GM13977 (cell line): ENCODE results near the gene PACSIN2.

ENCODE experiments used
- DNase-seq: peaks from one replicate; pipeline ENCODE4 v3.0.0; 2012; ENCODE audit warnings: low spot score
- in situ Hi-C: fragments of 300-500 bp; cut with MboI; formaldehyde crosslinking; loops from one replicate; pipeline ENCODE4 v1.12.0; 2022; ENCODE audit warnings: low sequenced_read_pairs, low pct_unique_long_range_greater_than_20kb, mixed read lengths, inconsistent platforms; ENCODE audit not compliant: unreplicated experiment
- TF ChIP-seq, protein P1 (sequence below): IDR thresholded peaks from 2 replicates; pipeline ENCODE4 v1.5.1; 2012; ENCODE audit warnings: mild to moderate bottlenecking, control low read depth; ENCODE audit not compliant: insufficient read depth; ENCODE audit errors: extremely low read depth, missing control alignments

Gene PACSIN2

DNA sequence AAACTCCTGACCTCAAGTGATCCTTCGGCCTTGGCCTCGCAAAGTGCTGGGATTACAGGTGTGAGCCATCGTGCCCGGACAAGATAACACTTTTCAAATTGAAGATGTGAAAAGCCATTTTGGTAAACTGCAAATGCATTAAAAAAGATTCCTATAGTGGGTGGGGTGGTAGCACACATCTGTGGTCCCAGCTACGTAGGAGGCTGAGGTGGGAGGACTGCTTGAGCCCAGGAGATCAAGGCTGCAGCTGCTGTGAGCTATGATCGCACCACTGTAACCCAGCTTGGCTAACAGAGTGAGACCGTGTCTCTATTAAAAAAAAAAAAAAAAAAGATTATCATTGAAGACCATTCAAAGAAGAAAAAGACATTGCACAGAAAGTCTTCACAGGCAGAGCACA lies 140.9 kb downstream of the PACSIN2 start:
- DNase-seq, result no peak
- in situ Hi-C loops, result no loop called here
- TF ChIP-seq, protein P1, sequence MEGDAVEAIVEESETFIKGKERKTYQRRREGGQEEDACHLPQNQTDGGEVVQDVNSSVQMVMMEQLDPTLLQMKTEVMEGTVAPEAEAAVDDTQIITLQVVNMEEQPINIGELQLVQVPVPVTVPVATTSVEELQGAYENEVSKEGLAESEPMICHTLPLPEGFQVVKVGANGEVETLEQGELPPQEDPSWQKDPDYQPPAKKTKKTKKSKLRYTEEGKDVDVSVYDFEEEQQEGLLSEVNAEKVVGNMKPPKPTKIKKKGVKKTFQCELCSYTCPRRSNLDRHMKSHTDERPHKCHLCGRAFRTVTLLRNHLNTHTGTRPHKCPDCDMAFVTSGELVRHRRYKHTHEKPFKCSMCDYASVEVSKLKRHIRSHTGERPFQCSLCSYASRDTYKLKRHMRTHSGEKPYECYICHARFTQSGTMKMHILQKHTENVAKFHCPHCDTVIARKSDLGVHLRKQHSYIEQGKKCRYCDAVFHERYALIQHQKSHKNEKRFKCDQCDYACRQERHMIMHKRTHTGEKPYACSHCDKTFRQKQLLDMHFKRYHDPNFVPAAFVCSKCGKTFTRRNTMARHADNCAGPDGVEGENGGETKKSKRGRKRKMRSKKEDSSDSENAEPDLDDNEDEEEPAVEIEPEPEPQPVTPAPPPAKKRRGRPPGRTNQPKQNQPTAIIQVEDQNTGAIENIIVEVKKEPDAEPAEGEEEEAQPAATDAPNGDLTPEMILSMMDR, result no peak

DNA sequence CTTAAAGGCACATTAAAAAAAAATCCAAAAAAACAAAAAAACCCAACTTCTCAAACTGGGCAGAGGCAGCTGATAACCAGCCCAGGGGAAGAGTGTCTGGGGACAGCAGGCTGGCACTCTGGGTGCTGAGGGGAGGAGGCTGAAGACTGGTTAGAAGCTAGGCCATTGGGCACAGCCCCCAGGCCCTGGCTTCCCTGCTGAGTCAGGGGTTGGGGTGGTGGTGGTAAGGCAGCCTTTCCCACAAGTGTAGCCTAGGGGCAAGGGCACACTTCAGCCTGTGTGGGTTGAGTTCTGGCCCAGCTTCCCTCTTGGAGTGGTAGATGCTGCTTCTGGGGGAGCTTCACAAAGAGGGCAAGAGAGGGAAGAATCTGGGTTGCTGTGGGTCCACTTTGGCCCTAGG lies 141.6 kb downstream of the PACSIN2 start:
- in situ Hi-C loops, result no loop called here
- TF ChIP-seq, protein P1, result no peak
- no peak for DNase-seq

DNA sequence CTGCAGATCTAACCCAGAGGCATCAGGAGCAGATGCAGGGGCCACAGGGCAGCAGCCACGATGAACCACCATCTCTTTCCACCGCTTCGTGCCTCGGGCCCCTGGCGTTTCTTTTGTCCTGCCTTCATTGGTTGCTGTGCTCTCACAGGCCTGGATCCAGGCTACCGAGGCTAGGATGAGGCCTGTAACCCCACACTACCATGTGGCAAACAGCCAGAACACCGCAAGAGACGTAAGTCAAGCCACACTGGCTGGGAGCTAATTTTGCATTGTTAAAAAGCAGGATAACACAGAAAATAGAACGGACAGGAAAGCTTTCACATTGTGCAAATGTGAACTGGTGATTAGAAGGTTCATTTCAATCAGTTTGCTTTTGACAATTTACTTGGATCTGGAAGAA lies 142.1 kb downstream of the PACSIN2 start:
- TF ChIP-seq, protein P1, result no peak
- in situ Hi-C loops, result no loop called here
- no peak for DNase-seq

DNA sequence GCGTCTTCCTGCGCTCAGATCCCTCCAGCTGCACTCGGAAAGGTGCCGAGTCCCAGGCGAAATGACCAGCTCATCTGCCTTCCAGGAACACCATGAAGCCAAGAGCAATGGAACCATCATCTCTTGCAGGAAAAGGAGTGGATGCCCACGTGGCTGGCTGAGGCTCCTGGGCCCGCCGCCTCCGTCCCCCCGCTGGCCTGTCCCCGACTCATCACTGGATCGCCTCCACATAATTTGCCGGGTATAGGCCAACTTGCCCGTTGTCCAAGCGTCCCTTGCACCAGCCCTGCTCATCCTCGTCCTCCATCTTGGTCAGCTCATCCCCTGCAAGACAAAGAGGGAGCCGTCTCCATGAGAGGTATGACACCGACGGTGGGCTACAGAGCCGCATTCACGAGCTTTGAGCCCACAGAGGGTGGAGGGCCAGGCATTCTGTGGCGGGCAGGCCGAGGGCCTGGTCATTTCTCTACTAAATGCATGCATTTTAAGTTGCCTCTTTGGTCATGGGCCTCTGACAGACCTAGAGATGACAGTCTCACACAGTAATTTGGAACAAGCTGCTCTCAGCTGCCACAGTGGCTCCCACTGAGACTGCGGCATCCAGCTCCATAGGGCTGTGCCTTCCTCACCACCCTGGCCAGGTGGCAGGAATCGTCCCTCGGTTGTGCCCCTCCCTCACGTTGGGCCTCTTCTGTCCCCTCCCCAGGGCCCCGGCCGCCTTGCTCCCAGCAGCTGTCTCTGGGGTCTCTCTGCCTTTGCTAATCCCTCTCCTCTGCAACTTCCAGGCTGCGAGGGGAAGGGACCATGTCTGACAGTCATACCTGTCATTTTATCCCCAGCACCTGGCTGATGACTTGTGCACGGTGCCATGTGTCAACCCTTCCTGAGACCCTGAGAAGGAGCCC lies 143.6 kb downstream of the PACSIN2 start:
- DNase-seq, result no peak
- TF ChIP-seq, protein P1, result no peak
- in situ Hi-C loops, result no loop called here

DNA sequence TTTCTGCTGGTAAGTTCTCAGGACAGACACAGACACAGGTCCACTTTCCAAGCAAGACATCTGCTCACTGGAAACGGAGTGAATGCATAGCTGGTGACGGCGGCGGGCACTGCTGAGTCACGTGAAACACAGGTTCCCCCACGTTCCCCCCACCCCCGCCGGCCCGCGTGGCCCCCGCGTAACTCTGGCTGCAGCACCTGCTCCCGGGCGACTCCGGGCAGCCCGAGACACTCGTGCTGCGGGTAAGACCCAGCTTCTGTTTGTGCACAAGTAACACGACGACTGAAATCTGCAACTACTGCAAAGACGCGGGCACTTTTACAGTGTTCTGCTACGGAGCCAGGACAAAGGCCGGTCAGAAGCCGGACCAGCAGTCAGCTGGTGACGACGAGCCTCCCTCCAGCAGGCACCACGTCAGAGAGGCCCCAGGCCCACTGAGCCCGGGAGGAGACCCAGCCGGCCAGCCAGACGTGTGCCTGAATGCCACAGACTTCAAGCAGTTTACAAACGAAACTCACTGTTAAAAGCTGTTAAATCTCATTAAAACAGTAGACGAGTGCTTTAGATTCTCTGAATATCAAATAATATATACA lies 145.0 kb downstream of the PACSIN2 start:
- DNase-seq, result no peak
- in situ Hi-C loops, result no loop called here
- TF ChIP-seq, protein P1, result no peak

DNA sequence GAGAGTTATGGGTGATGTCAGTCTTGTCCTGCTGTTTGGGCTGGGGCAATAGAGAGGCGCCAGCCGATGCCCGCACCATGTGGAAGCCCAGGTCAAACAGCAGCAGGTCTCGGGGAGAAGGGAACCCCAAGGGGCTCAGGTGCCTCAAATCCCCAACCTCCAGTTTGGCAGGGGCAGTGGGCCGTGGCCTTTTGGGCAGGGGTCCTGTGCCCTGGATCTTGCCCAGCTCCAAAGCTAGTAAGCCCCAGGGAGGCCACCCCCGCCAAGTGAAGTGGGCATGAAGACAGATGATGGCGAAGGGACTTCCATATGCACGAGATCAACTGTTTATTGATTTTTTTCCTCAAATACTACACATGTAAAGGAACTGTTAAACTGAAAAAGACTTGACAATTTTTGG lies 145.5 kb downstream of the PACSIN2 start:
- no peak for DNase-seq
- in situ Hi-C loops, result no loop called here
- TF ChIP-seq, protein P1, result no peak
